GM23248 (cell line): ENCODE results near the gene FBXO34. TPM values are rescaled to one million over a fixed set of nuclear protein-coding genes. Genes with fewer than 3 reads are reported as not detected.

Source experiments
- DNase-seq: peaks from one replicate; pipeline ENCODE4 v3.0.0-alpha.2; 2015
- H2AFZ ChIP-seq: fragments of 200-600 bp; sonication (generic); 2 replicates; pipeline ENCODE4 v1.6.1; 2016; ENCODE audit warnings: antibody characterized with exemption
- H3F3A ChIP-seq: fragments of 200-600 bp; sonication (generic); 2 replicates; pipeline ENCODE4 v1.6.1; 2016; ENCODE audit warnings: mild to moderate bottlenecking, antibody characterized with exemption, mixed run types; ENCODE audit not compliant: insufficient read depth
- H3K27ac ChIP-seq: fragments of 200-600 bp; sonication (generic); 2 replicates; pipeline ENCODE4 v1.5.1; 2016; ENCODE audit warnings: mild to moderate bottlenecking
- H3K27me3 ChIP-seq: fragments of 200-600 bp; sonication (generic); replicated peaks from 2 replicates; pipeline ENCODE4 v1.6.1; 2016; ENCODE audit warnings: mild to moderate bottlenecking; ENCODE audit not compliant: insufficient read depth
- H3K36me3 ChIP-seq: fragments of 200-600 bp; sonication (generic); 2 replicates; pipeline ENCODE4 v1.6.1; 2016; ENCODE audit warnings: low read depth, mild to moderate bottlenecking
- H3K4me1 ChIP-seq: fragments of 200-600 bp; sonication (generic); 2 replicates; pipeline ENCODE4 v1.6.1; 2016; ENCODE audit warnings: mild to moderate bottlenecking; ENCODE audit not compliant: insufficient read depth
- H3K4me2 ChIP-seq: fragments of 200-600 bp; sonication (generic); one replicate; pipeline ENCODE4 v1.6.1; 2016; ENCODE audit warnings: mild to moderate bottlenecking; ENCODE audit not compliant: unreplicated experiment
- H3K4me3 ChIP-seq: fragments of 200-600 bp; sonication (generic); 2 replicates; pipeline ENCODE4 v1.5.1; 2016; ENCODE audit warnings: mild to moderate bottlenecking
- H3K79me2 ChIP-seq: fragments of 200-600 bp; sonication (generic); 2 replicates; pipeline ENCODE4 v1.6.1; 2016; ENCODE audit warnings: mild to moderate bottlenecking; ENCODE audit not compliant: insufficient read depth
- H3K9ac ChIP-seq: fragments of 200-600 bp; sonication (generic); 2 replicates; pipeline ENCODE4 v1.6.1; 2016; ENCODE audit warnings: mild to moderate bottlenecking
- H3K9me2 ChIP-seq: fragments of 200-600 bp; sonication (generic); 2 replicates; pipeline ENCODE4 v1.6.1; 2016; ENCODE audit warnings: mixed run types, mild to moderate bottlenecking, moderate library complexity; ENCODE audit not compliant: insufficient read depth
- H3K9me3 ChIP-seq: fragments of 200-600 bp; sonication (generic); one replicate; pipeline ENCODE4 v1.6.1; 2017; ENCODE audit warnings: low read depth
- H4K20me1 ChIP-seq: fragments of 200-600 bp; sonication (generic); 2 replicates; pipeline ENCODE4 v1.6.0; 2016; ENCODE audit not compliant: insufficient read depth
- EZH2 ChIP-seq: fragments of 200-600 bp; sonication (generic); IDR thresholded peaks from 2 replicates; pipeline ENCODE4 v1.6.1; 2018; ENCODE audit warnings: antibody characterized with exemption, mild to moderate bottlenecking; ENCODE audit not compliant: insufficient read depth, poor library complexity, severe bottlenecking
- EZH2phosphoT487 ChIP-seq: fragments of 200-600 bp; sonication (generic); IDR thresholded peaks from 2 replicates; pipeline ENCODE4 v1.6.1; 2018; ENCODE audit warnings: antibody characterized with exemption, moderate library complexity, mild to moderate bottlenecking, low read depth; ENCODE audit not compliant: insufficient read depth
- WGBS, 2 experiments: methylation state at CpG; one replicate each; pipeline ENCODE4 v1.1.6; 2015 to 2017; ENCODE audit warnings: low lambda C conversion rate in 2 of 2, low coverage in 1 of 2; ENCODE audit errors: missing lambda C conversion rate in 2 of 2; 5-methylcytosine and 5-hydroxymethylcytosine counted together
- in situ Hi-C: fragments of 300-500 bp; cut with MboI; formaldehyde crosslinking; loops from 2 replicates; pipeline ENCODE4 v1.15.0; 2020
- polyA plus RNA-seq: library from polyadenylated mRNA; unstranded; fragments of >200 nt; fragmentation: Nextera tagmentation; extraction: Ambion mirVana; gene quantifications from 2 replicates; pipeline ENCODE4 v1.2.1, GENCODE V29; 2016
- total RNA-seq: library from RNA; depleted of rRNA; stranded (reverse); fragments of >200 nt; shearing (Covaris generic); gene quantifications from 2 replicates; pipeline ENCODE4 v1.2.3, GENCODE V29; 2014

Gene FBXO34
- total and polyA plus RNA-seq, 2 experiments from 2014 or later, result 10.2 to 10.5 TPM

DNA sequence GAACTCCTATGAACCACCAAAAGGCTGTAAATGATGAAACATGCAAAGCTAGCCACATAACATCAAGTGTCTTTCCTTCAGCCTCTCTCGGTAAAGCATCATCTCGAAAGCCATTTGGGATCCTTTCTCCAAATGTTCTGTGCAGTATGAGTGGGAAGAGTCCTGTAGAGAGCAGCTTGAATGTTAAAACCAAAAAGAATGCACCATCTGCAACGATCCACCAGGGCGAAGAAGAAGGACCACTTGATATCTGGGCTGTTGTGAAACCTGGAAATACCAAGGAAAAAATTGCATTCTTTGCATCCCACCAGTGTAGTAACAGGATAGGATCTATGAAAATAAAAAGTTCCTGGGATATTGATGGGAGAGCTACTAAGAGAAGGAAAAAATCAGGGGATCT, 79.2 kb downstream of the FBXO34 start:
- no peak for DNase-seq
- Histone ChIP-seq H3K4me3 (no peak overlapping the region), H4K20me1 (peaks cover 7% of the 10 kb centered on the region), H3K4me1 (no peaks in the 10 kb centered on the region), H3K27ac (no peak overlapping the region), H3K79me2 (peaks cover 40% of the 10 kb centered on the region), H3K9me3 (no peaks in the 10 kb centered on the region), H3K4me2 (no peak overlapping the region), H2AFZ (no peak overlapping the region), H3K36me3 (peaks cover 8% of the 10 kb centered on the region), H3K9me2 (no peaks in the 10 kb centered on the region), H3K27me3 (no peaks in the 10 kb centered on the region), H3F3A (no peaks in the 10 kb centered on the region), H3K9ac (no peak overlapping the region)
- TF ChIP-seq EZH2phosphoT487 (no peak), EZH2 (no peak)
- in situ Hi-C loops, result no loop called here
- WGBS, 2 experiments, result 80 to 87% methylated on average over 4 of the region's 4 CpGs

GRCh38 chr14:55351111-55351510, 79.9 kb downstream of the FBXO34 start:
- no peak for DNase-seq
- H2AFZ ChIP-seq, result no peak overlapping the region
- H3K79me2 ChIP-seq, result peaks cover 33% of the 10 kb centered on the region
- no peaks in the 10 kb centered on the region for H3K9me3 ChIP-seq
- H3K27ac ChIP-seq, result no peak overlapping the region
- TF ChIP-seq EZH2phosphoT487 (no peak), EZH2 (no peak)
- no peaks in the 10 kb centered on the region for H3K4me1 ChIP-seq
- H3K4me2 ChIP-seq, result no peak overlapping the region
- no peaks in the 10 kb centered on the region for H3K9me2 ChIP-seq
- in situ Hi-C loops, result no loop called here
- 90% methylated on average over 9 of the region's 9 CpGs for WGBS, 2 experiments
- H3K36me3 ChIP-seq, result peaks cover 8% of the 10 kb centered on the region
- no peak overlapping the region for H3K9ac ChIP-seq
- no peak overlapping the region for H3K4me3 ChIP-seq
- peaks cover 7% of the 10 kb centered on the region for H4K20me1 ChIP-seq
- H3F3A ChIP-seq, result no peaks in the 10 kb centered on the region
- H3K27me3 ChIP-seq, result no peaks in the 10 kb centered on the region

GRCh38 chr14:55352201-55352600, 81.0 kb downstream of the FBXO34 start:
- no peak overlapping the region for H3K4me2 ChIP-seq

GRCh38 chr14:55353686-55354467, 82.7 kb downstream of the FBXO34 start:
- Histone ChIP-seq H3K4me3 (no peak overlapping the region), H3K27ac (no peak overlapping the region), H2AFZ (no peak overlapping the region), H3F3A (no peaks in the 10 kb centered on the region), H3K9me3 (no peaks in the 10 kb centered on the region), H3K79me2 (peaks cover 5% of the 10 kb centered on the region), H3K4me1 (no peaks in the 10 kb centered on the region), H3K4me2 (no peak overlapping the region), H4K20me1 (no peaks in the 10 kb centered on the region; the same call in 1 of the 2 replicates), H3K36me3 (peaks cover 8% of the 10 kb centered on the region), H3K27me3 (no peaks in the 10 kb centered on the region), H3K9me2 (no peaks in the 10 kb centered on the region), H3K9ac (no peak overlapping the region)
- no peak for DNase-seq
- in situ Hi-C loops, result no loop called here
- WGBS, 2 experiments, result 98% methylated on average over 11 of the region's 11 CpGs
- TF ChIP-seq EZH2phosphoT487 (no peak), EZH2 (no peak)

More at GRCh38 chr14:55352201-55352600, 81.0 kb downstream of the FBXO34 start:
- no peaks in the 10 kb centered on the region for H3K9me2 ChIP-seq
- H3K27me3 ChIP-seq, result no peaks in the 10 kb centered on the region
- peaks cover 1% of the 10 kb centered on the region for H4K20me1 ChIP-seq
- H3K4me1 ChIP-seq, result no peaks in the 10 kb centered on the region
- 97 to 99% methylated on average over 9 of the region's 9 CpGs for WGBS, 2 experiments
- DNase-seq, result no peak
- peaks cover 22% of the 10 kb centered on the region for H3K79me2 ChIP-seq
- no peak overlapping the region for H3K4me3 ChIP-seq
- H3K36me3 ChIP-seq, result peaks cover 8% of the 10 kb centered on the region
- H3K9ac ChIP-seq, result no peak overlapping the region
- TF ChIP-seq EZH2phosphoT487 (no peak), EZH2 (no peak)
- H3K27ac ChIP-seq, result no peak overlapping the region
- H3K9me3 ChIP-seq, result no peaks in the 10 kb centered on the region
- in situ Hi-C loops, result no loop called here
- no peaks in the 10 kb centered on the region for H3F3A ChIP-seq
- H2AFZ ChIP-seq, result no peak overlapping the region
